RCC 7860 (cell line): ENCODE results near the gene NADSYN1.
"Not testable (repeated sequence)": the region's sequence is repeated elsewhere in the genome, so short reads cannot be mapped to it uniquely, and the experiment has no call there.

ENCODE experiments used
- DNase-seq: peaks from one replicate; pipeline ENCODE4 v3.0.0-alpha.2; 2015; ENCODE audit warnings: low spot score
- FAIRE-seq: peaks from 2 replicates; lab custom pipeline; 2012; peaks lifted over from hg19 to GRCh38; lab: Jason Lieb, UNC

NADSYN1 gene

DNA sequence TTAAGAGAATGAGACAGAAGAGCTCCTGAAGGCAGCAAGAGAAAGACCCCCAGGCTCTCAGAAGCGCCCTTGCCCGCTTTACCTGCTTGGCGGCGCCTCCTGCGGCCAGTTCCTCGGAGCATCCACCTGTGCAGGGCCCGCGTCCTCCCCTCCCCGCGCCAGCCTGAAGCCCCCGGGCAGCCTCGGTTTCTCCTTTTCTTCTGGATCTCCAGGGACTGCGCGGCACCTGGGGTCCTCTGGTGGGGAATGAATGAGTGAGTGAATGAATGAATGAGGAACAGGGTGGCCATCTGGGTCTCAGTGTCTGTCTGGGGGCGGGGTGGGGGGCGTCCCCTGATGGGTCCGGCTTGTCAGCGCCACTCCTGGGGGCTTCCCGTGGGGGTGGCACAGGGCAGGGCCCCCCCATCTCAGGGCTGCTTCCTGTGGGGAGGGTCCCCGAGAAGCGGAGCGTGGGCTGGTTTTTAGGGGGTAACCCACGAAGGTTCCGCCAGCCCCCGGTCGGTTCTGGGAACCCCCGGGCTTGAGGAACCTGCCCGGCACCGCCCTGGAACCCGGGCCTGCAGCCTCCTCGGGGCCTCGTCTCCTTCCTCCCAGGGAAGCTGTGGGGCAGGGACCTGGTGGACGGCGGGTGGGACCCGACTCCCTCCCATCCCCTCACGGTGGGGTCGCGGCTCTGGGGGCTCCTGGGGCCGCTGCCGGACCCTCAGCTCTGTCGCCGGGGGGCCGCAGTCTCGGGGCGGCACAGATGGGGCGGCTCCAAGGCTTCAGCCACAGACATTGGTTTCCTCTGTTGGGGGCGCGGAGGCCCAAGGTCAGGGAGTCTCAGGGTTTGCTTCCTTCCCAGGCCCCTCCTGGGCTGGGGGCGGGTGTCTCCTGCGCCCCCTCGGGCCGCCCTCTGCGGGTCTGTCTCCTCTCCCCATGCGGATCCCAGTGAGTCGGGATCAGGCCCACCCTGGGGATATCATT, 65.8 kb downstream of the NADSYN1 start:
- FAIRE-seq (no peak), DNase-seq (no peak)

DNA sequence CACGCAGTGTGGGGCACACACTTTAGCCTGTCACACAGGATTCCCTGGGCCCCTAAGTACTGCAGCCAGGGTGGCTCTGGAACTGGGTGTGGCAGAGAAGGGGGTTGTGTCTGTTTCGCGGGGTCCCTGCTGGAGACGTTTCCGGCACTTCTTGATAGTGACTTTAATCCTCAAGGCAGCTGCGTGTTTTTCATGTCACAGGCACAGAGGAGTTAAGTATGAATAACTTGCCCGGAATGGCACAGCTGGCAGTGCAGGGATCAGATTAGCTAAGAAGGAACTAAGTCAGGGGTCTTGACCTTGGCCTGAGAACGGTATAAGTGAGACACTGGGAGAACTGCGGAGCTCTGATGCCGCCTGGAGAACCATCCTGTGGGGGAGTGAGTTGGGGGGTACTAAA, 66.5 kb downstream of the NADSYN1 start:
- no peak for DNase-seq
- FAIRE-seq: no peak

DNA sequence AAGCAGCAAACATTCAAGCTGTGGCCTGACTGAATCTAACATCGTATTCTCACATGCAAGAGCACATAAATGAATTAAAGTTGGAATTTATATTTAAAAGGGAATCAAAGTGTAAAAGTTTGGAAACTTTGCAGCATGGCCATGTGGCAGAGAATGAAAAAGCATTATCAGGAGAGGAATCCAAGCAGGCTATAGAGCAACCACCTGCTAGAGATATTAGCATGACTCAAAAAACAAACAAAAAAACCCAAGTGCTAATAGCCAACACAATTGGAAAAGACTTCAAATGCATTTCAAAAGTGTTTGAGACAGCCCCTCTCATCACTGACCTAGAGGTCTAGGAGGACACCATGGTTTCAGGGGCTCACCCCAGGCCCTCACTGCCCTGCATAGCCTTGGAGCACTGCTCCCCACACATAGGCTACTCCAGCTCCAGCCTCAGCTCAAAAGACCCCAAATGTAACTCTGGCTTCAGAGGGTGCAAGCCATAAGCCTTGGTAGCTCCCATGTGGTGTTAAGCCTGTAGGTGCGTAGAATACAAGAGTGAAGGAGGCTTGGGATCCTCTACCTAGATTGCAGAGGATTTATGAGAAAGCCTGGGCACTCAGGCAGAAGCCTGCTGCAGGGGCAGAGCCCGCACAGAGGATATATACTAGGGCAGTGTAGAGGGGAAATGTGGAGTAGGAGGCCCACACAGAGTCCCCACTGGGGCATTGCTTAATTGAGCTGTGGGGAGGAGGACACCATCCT, 72.4 kb downstream of the NADSYN1 start:
- DNase-seq (no peak), FAIRE-seq (no peak)

DNA sequence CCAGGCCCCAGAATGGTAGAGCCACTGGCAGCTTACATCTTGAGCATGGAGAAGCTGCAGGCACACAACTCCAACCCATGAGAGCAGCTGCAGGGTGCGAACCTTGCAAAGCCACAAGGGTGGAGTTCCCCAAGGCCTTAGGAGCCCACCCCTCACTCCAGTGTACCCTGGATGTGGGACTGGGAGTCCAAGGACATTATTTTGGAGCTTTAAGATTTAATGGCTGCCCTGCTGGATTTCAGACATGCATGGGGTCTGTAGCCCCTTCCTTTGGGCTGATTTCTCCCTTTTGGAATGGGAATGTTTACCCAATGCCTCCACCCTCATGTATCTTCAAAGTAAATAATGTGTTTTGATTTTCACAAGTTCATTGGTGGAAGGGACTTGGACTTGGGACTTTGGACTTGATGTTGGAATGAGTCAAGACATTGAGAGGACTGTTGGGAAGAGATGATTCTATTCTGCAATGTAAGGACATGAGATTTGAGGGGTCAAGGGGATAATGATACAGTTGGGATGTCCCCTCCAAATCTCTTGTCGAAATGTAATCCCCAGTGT, 73.0 kb downstream of the NADSYN1 start:
- FAIRE-seq (no peak), DNase-seq (no peak)

DNA sequence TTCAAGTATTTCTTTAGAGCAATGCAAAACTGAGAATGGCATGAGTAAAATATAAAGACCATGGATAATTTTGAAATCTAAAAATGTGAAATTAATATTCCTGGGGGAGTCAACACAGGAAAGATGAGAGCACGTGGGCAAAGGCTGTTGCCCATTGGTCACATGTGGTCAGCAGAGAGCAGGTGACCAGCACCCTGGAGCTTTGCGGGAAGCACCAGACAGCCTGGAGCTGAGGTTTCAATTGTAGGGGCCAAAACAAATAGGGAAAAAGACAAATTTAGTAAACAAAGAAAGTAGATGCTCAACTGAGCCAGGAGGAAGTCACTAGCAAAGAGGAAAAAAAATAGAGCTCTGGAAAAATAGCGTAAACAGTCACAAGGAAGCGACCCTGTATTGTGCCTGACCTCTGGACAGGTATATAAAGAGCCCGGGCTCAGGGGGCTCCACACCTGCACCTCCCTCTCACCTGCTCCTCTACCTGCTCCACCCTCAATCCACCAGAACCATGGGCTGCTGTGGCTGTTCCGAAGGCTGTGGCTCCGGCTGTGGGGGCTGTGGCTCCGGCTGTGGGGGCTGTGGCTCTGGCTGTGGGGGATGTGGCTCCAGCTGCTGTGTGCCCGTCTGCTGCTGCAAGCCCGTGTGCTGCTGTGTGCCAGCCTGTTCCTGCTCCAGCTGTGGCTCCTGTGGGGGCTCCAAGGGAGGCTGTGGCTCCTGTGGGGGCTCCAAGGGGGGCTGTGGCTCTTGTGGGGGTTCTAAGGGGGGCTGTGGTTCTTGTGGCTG, 74.0 kb downstream of the NADSYN1 start, which contains the start of gene KRTAP5-7:
TSS of gene KRTAP5-7 (plus strand) at position 472 of the 780 bp plus-strand sequence. CDS start at position 506, 34 bp downstream.
- FAIRE-seq, DNase-seq: not testable (repeated sequence)

DNA sequence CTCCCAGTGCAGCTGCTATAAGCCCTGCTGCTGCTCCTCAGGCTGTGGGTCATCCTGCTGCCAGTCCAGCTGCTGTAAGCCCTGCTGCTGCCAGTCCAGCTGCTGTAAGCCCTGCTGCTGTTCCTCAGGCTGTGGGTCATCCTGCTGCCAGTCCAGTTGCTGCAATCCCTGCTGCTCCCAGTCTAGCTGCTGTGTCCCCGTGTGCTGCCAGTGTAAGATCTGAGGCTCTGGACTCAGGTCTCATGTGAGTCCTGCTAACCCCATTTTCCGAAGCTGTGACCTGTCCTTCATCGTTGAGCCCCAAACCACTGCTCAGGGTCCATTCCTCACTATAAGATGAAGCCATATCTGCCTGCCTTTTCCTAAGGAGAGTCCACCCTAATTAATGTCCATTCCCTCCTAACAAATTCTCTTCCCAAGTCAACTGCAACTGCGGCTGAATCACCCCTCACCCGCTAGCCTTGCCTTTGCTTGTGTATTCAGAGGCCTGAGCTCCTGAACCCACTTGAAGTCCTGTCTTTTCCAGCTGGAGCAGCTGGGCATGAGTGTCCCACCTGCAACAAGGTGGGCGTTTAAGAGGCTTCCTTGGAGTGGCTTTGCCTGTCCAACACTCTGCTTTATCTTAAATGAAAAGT, 74.7 kb downstream of the NADSYN1 start:
- DNase-seq (no peak), FAIRE-seq (no peak)

DNA sequence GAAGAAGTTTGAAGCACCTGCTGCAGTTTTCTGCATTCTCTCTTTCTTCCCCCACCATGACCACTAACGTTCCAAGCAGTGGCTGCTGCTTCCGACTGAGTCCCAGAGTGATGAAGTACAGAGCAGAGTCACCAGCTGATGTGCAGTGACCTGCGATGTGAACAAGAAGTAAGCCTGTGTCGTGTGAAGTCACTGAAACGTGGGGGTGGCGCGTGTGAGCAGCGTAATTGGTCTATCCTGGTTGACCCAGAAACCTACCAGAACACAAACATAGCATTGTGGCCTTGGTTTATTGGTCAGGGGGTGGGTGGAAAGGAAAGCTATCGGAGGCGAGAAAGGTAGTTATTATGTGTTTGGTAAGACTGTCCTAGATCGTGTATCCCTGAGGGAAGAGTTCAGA, 77.6 kb downstream of the NADSYN1 start:
- DNase-seq (no peak), FAIRE-seq (no peak)

DNA sequence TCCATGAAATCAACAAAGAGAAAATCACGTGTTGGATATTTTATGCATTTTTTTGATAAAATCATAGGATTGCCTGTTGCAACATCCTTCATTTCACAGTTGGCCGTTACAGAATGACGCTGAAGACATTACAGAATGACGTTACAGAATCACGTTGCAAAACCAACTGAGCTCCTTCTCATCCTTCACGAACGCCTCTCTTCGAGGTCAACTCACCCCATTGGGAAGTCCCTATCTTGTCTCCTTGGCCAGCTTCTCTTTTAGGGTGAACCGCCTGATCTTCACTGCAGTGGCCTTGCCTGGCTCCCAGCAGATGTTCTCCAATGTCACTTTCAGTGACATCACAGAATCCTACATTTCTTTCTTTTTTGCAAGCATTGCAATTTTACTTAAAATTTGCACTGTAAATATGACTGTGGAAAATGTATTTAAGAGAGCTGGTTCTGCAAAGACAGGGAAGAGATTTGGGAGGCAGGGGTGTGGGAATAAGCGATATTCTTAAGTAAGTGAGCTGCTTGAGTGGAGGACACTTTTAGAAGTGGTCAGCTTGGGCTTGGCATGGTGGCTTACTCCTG, 79.1 kb downstream of the NADSYN1 start:
- DNase-seq (no peak), FAIRE-seq (no peak)

DNA sequence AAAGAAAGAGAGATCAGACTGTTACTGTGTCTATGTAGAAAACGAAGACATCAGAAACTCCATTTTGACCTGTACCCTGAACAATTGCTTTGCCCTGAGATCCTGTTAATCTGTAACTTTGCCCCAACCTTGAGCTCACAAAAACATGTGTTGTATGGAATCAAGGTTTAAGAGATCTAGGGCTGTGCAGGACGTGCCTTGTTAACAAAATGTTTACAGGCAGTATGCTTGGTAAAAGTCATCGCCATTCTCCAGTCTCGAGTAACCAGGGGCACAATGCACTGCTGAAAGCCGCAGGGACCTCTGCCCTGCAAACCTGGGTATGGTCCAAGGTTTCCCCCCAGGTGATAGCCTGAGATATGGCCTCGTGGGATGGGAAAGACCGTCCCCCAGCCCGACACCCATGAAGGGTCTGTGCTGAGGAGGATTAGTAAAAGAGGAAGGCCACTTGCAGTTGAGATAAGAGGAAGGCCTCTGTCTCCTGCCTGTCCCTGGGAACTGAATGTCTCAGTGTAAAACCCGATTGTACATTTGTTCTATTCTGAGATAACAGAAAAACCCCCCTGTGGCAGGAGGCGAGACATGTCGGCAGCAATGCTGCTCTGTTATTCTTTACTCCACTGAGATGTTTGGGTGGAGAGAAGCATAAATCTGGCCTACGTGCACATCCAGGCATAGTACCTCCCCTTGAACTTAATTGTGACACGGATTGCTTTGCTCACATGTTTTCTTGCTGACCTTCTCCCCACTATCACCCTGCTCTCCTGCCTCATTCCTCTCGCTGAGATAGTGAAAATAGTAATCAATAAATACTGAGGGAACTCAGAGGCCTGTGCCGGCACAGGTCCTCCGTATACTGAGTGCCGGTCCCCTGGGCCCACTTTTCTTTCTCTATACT, 82.0 kb downstream of the NADSYN1 start:
- not testable (repeated sequence) for DNase-seq, FAIRE-seq

DNA sequence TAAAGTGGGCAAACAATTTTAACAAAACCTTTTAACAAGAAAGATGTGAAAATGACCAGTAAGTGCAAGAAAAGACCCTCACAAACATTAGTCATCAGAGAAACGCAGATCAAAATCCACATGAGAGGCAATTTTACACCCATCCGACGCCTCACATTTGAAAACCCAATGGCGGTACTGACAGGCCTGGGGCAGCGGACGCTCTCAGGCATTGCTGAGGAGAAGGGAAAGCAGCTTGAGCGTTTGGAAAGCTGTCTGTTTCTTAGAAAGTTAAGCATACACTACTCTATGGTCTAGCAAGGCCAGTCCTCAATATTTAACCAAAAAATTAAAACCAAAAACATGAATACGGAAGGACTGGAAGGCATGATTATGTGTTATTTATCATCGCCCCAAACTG, 82.8 kb downstream of the NADSYN1 start:
- DNase-seq: no peak
- FAIRE-seq: no peak

DNA sequence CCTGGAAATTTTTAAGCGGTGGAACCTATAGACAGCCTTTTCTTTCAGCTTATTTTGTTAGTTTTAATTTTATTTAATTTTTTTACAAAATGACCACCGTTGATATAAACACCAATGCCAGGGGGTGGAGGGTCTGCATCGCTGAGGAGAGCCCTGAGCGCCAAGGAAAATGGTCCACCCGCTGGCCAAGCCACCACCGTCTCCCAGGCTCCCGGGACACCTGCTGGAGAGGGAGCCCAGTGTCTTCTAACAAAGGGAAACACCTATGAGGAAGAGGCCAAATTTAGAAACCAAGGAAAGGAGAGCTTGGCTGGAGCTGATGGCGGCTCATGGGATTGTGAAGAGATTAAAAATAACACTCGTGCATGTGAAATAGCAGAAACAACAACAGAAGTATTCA, 84.5 kb downstream of the NADSYN1 start:
- no peak for DNase-seq

DNA sequence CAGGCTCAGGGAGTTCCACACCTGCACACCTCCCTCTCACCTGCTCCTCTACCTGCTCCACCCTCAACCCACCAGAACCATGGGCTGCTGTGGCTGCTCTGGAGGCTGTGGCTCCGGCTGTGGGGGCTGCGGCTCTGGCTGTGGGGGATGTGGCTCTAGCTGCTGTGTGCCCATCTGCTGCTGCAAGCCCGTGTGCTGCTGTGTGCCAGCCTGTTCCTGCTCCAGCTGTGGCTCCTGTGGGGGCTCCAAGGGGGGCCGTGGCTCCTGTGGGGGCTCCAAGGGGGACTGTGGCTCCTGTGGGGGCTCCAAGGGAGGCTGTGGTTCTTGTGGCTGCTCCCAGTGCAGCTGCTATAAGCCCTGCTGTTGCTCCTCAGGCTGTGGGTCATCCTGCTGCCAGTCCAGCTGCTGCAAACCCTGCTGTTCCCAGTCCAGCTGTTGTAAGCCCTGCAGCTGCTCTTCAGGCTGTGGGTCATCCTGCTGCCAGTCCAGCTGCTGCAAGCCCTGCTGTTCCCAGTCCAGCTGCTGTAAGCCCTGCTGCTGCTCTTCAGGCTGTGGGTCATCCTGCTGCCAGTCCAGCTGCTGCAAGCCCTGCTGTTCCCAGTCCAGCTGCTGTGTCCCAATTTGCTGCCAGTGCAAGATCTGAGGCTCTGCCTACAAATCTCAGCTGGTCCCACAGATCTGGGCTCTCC, 85.1 kb downstream of the NADSYN1 start, which contains the start of gene KRTAP5-8:
TSS of gene KRTAP5-8 (plus strand) at position 49 of the 689 bp plus-strand sequence. CDS start at position 80, 31 bp downstream.
- DNase-seq, FAIRE-seq: not testable (repeated sequence)

More for the DNA sequence above, 84.5 kb downstream of the NADSYN1 start:
- FAIRE-seq: no peak

DNA sequence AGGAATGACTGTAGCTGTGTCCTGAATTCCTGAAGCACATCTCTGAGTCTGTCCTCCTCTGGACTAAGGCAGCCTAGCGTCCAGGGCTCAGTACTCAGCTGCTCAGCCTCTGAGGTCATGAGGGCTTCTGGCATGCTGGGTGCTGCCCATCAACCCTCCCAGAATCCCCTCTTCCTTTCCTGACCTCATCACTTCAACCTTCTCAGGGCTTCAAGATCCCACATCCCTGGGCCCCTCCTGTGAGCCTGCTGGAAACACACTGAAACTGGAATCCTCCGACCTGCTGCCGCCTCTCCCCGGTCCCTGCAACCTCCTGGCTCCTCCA, 85.6 kb downstream of the NADSYN1 start:
- no peak for DNase-seq
- no peak for FAIRE-seq

DNA sequence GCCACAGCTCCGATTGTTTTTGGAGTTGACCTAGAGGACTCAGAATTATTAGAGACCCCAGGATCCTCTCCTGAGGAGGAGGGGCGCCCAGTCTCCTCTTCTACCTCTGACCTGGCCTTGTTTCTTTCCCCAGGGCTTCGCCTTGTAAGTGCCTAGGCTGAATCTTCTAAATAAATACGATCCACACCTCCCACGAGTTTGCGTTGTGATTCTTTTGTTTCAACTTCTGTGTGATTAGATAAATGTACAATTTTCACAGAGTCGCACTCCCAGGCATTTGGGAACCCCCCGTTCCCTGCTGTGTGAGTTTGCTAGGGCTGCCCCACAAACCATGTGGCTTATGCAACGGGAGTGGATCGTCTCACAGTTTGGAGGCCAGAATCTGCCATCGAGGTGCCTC, 86.0 kb downstream of the NADSYN1 start:
- DNase-seq: no peak
- FAIRE-seq: no peak

DNA sequence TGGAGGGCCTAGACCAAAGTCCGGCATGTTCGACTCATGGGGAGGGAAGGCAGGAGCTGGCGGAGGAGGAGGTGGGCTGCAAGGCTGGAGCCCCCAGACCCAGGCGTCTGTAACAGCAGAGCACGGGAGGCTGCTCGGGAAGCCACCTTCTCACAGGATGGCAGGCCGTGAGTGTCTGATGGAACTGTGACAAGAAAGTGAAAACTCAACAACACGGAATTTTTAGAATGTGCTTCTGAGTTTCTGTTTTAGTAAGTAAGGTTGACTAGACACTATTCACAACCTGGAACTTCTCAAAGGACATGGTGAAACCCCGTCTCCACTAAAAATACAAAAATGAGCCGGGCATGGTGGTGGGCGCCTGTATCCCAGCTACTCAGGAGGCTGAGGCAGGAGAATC, 87.0 kb downstream of the NADSYN1 start:
- not testable (repeated sequence) for FAIRE-seq, DNase-seq

DNA sequence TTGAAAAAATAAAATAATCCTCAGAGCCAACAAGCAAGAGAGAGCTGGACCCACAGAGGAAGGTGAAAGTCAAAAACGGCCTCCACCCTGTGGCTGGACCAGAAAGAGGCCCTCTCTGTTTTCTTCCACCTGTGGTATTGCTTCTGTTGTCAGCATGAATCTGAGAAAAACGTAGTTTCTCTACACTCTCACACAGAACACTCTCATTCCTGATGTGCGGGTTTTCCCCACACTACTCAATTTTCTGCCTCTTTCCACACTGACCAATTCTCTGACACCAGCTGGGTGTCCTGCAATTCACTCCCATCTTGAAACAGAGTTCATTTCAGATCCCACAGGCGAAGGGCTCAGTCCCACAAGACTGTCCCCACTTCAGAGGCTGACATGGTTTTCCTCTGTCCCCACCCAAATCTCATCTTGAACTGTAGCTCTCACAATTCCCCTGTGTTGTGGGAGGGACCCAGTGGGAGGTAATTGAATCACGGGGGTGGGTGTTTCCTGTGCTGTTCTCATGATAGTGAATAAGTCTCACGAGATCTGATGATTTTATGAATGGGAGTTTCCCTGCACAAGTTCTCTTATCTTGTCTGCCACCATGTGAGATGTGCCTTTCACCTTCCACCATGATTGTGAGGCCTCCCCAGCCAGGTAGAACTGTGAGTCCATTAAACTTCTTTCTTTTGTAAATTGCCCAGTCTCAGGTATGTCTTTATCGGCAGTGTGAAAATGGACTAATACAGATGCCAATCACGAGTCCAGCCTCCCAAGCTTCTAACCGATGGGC, 87.7 kb downstream of the NADSYN1 start:
- not testable (repeated sequence) for DNase-seq, FAIRE-seq

DNA sequence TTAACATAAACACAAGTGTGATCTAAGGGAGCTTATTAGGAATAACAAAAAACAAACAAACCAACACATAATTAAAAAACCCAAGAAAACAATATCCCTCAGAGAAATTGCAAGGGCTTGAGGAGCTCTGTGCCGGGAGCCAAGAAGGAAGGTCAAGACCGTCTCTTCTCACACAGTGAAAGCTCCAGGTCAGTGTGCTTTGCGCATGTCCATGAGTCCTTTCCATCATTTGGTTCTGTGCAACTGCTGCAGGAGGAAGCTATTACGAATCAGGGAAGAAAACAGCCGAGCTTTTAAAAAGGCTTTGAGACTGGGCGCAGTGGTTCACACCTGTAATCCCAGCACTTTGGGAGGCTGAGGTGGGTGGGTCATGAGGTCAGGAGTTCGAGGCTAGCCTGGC, 89.4 kb downstream of the NADSYN1 start:
- no peak for FAIRE-seq
- no peak for DNase-seq
